HG02884 (cell line): Measurements from ENCODE around the gene RAG2.

Source experiments
- ATAC-seq: cut with Tn5 transposase; IDR thresholded peaks from one replicate; pipeline ENCODE4 v1.9.1; 2021; ENCODE audit warnings: mild to moderate bottlenecking, moderate library complexity; ENCODE audit not compliant: unreplicated experiment

RAG2 gene

DNA sequence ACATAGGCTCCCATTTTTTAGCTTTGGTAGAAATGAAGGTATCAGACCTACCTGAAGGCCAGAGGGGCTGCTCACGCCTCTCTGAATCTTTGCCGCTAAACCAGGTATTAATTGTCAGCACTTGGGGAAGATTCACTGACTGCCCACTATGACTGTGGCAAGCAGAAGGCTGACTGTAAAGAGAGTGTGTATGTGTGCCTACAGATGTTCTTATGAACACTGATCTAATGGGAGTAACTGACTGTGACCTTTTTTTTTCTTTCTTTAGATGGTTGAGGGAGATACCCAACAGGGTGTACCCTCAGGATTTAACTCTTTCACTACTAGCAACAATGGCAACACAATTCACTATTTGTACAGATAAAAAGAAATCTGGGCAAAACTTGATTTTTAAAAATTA is at the start of gene RAG2:
RAG2 (minus strand) TSS at position 186 of the 400 bp plus-strand sequence. CDS start 4,068 bp downstream, outside the sequence.
- ATAC-seq, result no peak

DNA sequence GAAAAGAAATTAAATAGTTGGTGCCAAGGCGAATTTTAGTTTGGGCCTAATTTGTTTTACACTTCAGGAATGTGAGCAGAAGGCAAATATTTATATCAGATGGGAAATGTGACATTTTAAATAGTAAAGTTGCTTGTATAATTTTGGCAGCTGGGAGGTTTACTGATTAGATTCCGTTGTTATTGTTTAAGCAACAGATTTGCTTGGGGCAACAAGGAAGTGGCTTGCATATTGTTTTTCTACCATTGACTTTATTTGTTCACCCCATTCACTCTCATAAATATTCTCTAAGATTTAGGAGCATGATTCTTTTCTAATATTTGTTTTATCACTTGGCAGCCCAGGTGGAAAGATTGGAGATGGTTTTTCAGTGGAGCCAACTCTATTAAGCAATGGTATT is 40.5 kb upstream of the RAG2 start:
- no peak for ATAC-seq

DNA sequence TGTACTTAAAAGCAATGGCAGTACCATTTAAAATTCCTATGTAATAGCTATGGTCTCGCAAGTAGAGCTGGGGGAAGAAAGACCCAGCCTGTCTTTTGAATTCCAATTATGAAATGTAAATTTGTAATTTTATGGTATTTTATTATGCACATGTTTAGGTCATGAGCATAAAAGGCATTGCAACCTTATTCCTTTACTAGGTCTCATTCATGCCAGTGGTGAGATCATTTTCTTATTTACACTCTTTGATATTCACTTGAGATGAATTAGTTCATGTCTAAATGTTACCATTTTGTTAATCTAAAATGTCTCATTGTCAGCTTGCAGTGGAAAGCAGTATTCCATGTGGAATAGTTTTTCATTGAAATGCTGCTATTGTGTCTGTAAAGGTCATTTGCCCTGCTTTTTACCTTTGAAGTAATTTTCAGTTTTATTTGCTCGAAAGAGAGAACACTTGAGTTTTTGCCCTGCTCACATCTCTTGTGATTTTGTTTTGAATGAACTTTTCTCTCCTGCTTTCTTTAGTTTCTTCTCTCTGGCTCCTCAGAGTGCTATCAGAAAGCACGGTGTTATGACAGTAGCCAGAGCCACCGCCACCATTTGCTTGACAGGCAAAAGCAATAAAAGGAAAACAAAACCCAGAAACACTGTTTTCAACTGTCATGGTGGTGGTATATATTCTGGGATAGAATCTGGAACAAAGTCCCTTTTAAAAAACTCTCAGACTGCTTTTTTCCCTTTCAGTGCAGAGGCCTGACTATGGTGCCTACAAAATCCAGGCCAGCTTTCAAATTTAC is 37.2 kb upstream of the RAG2 start:
- no peak for ATAC-seq

DNA sequence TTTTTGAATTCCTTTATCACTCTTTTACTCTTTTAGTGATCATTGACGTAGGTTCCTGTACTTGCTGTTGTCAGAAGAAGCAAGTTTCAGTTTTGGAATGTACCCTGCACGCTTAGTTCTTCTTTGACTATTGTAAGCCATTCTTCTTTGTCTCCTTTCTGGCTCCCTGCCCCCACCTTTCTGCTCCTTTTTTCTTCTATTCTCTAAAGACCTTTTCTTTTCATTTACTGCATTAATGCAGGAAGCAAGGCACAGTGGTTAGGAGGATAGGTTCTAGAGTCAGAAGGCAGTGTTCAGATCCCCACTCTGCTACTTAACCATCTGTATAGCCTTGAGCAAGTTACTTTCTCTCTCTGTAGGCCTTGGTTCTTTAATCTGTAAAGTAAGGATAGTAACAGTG is 33.7 kb upstream of the RAG2 start:
- peak; percentile 90 for ATAC-seq

DNA sequence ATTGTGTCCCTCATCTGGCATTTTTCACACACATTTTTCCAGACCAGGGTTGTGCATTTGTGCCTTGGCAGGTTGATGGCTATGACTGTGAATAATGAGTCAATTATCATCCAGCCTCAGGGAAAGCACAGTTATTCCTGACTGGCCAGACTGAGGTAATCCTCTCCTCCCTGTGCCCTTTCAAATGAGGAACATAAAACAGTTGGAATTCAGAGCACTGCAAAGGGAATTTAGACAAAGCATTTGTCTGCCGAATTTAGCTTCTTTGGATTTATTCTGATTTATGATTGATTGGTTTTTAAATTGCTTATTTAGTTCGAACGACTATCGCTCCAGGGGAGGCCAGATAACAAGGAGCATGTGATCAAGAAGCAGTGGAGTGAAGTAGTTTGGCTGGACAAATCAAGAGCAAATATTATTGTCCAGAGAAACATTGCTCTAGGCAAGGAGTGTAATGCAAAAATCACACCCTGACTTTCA is 30.8 kb upstream of the RAG2 start:
- no peak for ATAC-seq

DNA sequence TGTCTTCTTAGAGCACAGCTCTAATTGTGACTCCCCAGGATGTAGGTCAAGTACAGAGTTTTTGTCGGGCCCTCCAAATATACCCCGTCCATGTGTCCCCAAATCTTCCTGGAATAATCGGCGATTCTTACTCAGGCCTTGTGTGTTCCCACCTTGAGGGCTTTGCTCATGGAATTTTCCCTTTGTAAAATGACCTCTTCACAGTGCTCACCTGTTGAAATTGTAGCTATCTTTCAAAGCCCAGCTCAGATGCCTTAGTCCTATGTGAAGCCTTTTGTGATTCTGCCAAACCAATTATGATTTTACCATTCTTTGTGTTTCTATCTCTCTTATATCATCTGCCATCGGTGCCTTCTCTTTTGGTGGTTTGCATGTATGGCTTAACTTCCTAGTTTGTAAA is 30.1 kb upstream of the RAG2 start:
- ATAC-seq, result no peak

DNA sequence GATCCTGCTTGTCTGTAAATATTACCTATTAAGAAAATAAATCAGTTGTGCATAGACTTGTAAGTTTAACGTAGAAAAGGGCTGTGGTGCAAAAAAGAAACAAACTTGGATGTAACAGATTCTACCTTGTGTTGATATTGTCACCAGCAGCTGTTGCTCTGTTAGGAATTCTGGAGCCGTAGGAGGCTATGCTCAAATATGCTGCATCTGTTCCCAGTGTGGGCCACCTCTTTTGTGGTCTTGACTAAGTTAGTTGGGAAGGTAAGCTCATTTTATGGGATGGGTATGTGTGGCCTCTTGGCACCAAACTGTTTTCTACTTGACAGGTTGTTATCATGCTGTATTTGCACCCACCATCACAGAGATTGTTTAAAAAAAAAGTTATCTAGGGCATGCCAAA is 29.4 kb upstream of the RAG2 start:
- no peak for ATAC-seq

DNA sequence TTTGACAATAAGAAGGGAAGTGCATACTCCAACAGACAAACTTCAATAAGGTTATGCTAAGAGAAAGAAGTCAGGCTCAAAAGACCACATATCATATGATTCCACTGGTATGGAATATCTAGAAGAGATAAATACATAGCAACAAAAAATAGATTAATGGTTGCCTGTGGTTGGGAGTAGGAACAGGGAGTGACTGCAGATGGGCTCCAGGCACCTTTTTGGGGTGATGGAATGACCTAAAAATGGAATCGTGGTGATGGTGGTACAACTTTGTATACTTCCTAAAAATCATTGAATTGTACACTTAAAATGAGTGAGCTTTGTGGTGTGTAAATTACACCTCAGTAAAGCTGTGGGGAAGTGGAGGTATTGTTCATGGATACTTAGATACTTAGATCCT is 29.0 kb upstream of the RAG2 start:
- no peak for ATAC-seq

DNA sequence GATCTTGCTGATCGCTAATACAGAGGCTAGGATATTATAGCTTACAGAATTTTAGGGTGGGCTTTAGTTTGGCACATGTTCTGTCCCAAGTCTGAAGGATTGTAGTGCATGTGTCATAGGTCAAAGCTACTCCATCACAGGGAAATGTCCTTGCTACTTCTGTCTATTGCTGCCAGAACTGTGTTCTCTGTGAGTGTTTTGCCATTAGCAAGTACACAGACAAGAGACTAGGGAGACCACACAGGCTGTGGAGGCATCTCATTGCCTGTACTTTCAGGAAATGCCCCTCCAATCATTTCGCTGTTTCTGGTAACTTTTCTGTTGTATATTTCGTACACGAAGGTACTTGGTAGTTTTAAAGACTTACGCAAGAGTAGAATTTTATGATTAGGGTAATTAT is 25.5 kb upstream of the RAG2 start:
- ATAC-seq, result no peak

DNA sequence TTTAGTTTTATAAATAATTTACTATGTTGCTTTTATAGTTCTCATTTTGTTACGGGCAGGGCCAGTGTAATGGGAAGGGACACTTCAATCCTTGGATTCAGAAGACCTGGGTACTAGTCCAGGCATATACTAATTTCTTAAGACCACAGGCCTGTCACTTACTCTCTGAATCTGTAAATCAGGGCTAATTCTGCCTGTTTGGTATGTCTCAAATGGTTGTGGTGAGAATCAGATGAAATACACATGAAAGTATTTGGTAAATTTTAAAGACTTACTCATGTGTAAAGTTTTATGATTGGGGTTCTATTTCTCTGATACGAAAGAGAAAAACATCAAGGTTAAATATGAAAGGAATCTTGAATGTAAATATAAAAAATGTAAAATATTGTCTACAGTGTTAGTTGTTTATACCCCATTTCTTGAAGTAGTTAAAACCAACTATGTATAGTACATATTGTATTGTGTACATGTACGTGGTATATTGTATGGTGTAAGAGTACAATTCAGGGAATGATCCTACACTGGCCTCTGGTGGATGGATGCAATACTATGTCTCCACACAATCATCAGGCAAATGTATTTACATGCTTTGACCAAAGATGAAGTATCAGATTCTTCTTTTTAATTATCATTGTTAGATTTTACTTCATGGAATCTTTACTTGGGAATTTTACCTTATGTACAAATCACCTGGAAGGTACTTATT is 24.5 kb upstream of the RAG2 start:
- ATAC-seq, result peak; percentile 63

DNA sequence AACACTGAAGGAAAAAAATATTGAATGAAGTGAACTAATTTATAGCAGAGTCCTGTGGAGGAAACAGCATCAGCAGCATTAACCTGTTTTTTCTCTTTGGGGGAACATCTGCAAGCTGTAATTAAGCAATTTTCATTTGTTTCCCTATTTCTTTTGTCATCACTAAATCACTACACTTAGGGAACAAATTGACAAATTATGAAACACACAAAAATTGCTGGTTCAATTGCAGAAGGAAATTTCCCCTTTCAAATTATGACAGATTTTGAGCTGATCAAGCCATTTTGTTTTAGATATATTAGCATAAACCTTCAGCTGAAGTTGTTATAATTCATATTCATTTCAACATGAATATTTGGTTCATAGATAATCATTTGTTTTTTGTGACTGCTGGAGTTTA is 22.2 kb upstream of the RAG2 start:
- ATAC-seq, result no peak

DNA sequence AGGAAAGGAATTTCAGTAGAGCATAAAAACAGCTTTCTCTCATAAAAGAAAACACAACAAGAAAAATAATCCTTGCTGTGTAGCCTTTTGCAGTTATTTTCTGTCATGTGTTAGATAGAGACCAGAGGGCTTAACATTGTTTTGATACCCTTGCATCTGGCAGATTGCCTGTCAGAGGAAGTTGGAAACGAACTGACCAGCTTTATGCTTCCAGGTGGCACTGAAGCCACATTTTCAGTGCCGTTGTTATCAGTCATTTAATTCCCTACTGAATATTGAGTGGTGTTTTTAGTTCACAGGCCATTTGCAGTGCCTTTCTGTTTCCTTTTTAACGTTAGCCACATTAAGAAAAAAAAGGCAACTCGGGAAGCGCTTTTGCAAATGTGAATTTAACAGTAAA is 21.5 kb upstream of the RAG2 start:
- ATAC-seq, result no peak

DNA sequence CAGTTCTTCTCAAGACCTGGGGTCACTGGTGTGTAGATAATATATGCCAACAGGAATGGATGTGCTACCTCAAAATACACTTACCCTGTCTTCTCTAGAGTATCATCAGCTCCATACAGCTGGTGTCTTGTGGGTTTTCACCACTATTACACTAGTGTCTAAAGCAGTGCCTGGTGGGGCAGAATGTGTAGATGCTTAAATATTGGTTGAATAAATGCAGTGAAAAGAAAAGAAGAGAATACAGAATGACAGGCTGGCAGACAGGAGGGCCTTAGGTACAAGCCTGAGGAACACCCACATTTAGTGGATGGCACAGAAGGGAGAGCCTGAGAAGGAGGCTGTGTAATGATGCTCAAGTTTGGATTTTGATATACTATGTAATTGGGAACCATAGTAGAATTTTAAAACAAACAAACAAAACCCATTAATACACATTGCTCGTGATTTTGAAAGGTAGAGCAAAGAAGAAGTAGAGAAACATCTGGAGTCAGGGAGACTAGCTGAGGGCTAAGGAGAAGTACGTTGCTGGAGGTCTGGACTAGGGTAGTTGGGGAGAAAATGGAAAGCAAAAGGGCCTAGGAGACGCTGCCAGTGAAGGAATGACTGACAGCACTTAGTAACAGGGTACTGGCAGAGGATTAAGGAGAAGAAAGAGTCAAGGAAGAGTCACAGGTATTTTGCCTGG is 20.5 kb upstream of the RAG2 start:
- ATAC-seq, result no peak

DNA sequence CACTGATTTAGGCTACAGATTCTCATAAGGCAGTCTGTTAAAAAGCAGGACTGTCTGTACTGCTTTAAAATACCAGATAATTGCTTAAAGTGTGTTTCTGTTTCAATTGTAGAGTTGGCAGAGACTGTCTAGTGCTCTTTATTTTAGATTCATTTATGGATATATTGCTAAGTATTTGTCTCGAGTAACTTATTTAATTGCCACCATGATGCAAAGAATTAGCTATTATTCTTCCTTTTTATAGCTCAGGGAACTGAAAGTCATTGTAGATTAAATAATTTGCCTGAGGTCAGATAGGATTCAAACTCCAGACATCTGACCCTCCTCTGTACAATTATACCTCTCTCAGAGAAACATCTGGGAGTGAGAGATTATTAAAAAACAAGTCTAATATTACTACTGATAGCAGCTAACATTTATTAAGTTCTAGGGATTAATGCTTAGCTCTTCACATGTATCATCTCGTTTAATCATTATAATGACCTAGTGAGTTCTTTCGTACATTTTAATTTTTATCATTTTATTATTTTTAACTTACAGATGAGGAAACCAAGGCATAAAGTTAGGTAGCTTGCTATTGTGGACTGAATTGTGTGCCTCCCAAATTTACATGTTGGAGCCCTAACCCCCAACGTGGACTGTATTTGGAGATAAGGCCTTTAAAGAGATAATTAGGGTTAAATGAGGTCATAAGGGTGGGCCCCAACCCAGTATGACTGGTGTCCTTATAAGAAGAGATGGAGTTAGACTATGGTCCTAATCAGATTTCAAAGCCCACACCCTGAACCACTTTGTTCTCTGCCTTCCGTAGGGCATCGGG is 19.7 kb upstream of the RAG2 start:
- ATAC-seq, result no peak

DNA sequence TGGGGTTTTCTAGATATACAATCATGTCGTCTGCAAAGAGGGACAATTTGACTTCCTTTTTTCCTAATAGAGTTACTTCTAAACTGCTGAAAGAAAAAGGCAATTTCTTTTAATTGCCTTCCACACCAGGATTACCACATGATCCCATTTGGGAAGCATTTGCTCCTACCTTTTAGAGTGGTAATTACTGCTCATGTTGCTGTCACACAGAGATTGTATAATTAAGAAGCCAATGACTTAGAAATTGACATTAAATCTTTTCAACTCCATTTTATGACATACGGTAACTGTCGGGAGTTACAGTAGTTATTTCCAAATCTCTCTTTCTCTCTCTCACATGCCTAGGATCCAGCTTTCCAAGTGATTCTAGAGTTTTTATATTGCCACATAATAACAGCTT is 17.8 kb upstream of the RAG2 start:
- no peak for ATAC-seq

DNA sequence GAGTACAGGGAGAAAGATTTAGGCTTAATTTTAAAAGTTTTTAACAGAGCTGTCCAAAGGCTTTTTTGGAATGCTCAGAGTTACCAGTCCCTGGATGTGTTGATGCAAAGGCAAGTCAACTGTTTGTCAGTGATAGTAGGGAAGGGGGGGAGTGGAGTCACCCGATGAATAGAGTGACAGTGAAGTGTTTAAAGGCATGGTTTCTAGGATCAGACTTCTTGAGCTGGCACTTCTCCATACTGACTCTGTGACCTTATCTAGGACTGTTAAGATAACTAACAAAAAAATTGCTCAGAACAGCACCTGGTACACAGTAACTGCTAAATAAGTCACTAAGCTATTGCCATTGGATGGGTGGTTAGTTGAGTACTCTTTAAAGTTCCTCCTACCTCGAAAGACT is 11.3 kb upstream of the RAG2 start:
- no peak for ATAC-seq

DNA sequence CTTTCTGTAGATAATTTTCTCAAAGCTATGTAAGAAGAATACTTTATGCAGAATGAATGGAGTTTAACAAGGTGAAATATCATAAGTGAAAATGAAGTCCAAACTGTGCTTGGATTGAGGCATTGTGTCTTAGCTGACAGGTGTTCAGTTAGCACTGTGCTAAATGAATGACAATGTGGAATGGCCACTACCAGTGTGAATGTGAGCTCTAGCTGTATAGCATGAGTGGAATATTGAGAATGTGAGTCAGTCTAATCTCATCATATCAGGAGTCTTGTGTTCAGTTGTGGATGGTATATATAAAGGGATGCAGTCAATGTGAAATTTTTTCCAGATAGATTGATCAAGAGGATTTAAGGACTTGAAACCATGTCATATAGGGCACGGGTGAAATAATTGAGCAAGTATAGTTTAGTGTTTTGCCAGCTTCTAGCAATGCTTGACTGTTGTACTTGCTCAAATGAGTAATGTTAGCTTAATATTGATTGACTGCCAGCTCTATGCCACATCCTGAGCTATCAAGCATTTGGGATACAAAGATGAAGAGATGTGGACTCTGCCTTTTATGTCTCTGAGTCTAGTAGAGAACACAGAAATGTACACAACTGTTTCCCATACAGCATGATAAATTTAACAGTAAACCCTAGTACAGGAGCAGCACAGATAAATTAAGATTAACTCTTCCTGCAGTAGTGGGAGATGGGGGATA is 10.6 kb upstream of the RAG2 start:
- no peak for ATAC-seq

DNA sequence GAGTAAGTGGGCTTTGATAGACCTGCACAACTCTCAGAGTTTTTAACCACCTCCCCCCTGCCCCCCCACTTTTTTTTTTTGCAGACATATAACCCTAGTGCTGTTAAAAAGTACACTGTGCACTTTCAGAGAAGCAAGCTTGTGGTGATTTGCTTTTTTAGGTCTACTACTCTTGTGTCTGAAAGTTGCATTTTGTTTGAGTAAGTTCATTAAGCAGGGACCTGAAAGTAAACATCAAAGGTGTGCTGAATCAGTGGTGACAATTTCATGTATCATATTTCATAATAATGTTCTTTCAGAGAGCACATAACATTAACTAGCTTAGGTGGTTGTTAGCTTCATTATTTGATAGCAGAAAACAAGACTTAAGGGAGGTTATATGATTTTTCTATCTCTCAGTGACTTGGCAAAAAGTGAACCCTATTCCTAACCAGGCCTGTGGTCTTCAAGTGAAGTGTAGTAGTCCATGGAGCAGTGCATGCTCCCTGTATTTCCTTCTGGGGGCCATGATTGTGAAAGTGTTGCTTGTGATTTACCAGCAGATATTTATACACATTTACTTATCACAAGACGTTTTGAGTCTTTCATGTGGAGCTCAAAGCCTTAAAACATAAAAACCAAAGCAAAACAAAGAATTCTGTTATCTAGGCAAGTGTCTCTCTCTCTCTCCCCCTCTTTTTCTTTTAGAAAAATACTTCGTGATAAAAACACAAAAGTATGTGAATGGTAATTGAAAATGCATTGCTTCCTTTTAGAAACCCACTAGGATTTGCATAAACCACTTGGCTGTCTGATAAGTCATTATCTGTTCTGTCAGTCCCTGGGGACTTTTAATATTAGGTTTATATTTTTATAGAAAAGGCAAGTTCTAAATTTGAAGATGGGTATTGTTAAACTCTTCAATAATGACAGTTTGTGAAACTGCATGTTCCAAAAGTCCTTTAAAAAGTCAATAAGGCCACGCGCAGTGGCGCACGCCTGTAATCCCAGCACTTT is 7.5 kb upstream of the RAG2 start:
- ATAC-seq, result no peak

DNA sequence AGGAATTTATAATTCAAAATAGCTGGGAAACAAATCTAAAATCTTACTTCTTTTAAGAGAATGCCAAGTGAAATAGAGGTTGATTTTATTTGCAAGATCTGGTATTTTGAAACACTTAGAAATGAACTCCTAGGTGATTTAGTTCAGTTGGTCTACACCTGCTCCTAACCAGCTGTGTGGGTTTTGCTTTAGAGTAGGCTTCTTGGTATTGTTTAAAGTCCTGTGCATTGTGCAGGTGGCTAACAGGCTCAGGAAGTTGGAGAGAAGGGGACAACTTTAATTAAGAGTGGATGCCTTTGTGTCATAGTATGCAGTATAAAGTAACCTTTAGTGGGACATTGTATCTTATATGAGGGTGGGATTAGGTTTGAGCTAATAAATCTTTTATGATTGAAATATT is 4.1 kb upstream of the RAG2 start:
- no peak for ATAC-seq
